CD4-positive, alpha-beta T cell treated with Interleukin-15 for 1 hour (primary cell): ENCODE results near the gene ACTL8.
"Not testable (repeated sequence)": the region's sequence is repeated elsewhere in the genome, so short reads cannot be mapped to it uniquely, and the experiment has no call there.

ENCODE experiments used
- DNase-seq: peaks from one replicate; pipeline ENCODE4 v3.0.0-alpha.2; 2020

Gene ACTL8

DNA sequence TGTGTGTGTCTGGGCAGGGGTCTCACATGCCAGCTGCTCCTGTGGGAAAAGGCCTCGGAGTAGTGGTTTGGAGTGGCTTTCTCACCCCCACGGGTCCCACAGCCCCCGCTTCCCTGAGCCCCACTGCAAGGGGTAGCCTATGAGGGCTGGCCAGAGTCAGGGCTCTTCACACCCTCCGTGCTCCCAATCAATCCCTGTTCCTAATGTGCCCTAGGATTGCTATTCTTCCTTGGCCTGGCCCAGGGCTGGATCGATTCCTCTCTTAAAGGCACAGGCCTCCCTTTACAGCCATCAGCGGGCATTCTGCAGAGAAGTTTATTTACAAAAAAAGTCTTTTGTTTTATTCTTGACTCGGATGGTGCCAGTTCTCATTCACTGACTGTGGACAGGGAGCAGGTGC, 19.3 kb upstream of the ACTL8 start:
- no peak for DNase-seq

DNA sequence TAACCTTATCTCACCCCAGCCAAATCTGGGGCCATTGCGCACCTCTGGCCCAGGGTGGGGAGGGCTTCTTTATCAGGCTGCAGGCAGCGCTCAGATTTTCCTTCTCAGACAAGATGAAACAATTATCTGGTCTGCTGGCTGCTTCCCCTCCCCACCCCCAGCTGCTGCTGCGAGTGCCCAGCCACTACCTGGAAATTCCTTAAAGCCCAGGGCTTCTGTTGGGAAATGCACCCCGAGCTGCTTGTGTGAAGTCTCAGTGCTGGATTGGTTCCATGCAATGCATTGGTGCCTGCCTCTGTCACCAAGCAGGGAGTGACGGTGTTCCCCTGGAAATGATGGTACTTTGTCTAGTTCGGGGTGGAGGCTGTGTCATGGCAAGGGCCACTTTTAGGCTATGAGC, 18.5 kb upstream of the ACTL8 start:
- no peak for DNase-seq

DNA sequence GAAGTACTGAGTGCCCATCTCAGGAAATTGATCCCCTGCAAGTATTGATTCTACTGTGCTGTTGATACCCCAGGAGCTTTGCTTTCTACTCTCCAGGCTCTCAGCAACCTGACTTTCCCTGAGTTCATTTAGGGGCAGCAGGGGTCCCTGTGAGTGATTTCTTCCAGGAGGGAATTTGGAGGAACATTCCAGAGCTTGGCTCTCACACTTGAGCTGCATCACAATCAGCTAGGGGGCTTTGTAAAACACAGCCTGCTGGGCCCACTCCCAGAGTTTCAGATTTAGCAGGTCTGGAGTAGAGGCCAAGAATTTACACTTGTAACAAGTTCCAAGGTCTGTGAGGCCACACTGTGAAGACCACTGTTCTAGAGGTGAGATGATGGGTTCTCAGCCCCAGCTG, 16.1 kb upstream of the ACTL8 start:
- no peak for DNase-seq

DNA sequence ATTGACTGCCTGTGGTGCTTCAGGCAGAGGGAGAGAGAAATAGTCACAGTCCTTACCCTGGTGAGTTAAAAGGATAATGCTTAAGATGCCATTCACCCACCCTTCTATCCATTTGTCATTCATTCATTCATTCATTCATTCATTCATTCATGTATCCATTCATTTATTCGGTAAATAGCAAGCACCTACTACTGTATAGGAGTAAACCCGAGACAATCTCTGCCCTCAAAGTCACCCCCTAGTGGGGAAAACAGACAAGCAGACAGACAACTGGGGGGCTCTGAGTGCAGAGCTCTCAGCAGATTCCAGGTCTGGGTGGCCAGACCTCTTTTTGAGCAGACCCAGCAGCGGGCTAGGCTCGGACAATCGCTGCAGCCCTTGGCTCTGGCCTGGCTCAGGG, 14.1 kb upstream of the ACTL8 start:
- DNase-seq, result no peak

DNA sequence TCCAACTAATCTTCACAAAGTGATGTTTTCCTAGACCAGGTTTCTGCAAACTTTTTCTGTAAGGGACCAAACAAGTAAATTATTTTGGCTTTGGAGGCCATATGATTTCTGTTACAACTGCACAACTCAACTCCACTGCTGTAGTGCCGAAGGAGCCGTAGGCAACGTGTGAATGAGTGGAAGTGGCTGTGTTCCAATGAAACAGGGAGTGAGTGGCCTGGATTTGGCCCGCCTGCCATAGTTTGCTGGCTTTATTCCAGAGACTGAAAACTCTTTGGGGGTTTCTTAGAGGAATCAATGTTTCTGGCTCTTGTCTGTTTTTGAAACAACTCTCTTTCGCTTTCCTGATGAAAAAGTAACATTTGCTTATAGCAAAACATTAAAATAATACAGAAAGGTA, 12.6 kb upstream of the ACTL8 start:
- no peak for DNase-seq

DNA sequence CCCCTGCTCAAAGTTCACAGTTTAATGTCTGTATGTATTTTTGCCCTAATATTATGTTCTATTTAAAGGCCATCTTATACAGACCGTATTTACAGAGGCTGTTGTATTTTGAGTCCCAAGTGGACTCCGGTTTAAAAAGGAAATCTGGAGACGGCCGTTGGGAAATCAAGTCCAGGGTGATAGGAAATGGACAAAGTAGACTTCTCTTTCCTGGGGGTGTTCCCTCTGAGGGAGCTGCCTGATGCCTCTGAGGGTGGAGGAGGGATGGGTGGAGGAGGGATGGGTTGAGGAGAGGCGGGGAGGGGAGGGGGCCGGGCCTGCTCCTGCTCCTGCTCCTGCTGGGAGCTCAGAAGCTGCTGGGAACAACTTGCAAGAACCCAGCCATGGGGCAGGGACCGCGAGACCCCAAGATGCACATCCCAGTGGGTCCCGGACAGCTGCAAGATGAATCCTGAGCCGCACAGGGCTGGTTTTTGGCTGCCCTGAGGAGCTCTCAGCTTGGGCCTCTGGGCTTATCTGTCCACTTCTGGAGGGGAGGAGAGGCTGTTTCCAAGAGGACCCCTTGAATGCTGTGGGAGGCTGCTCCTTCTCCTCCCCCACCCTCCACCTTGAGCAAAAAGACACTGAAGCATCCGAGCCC, 12.0 kb upstream of the ACTL8 start:
- no peak for DNase-seq

DNA sequence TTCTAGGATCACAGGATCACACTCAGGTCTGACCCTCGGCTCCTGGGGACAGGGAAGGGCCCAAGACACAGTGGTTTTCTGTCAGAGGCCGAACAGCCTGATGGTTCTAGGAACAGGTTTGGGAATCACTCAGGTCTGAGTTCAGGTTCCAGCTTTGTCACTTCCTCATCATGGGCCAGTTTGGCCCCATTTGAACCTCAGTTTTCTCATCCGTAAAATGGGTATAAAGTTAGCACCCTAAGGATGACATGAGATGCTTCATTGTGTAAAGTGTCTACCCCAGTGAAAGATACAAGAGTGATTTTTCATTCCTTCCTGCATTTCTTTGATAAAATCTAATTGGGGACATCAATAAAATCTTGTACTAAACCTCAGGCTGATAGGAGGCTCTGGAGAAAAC, 11.2 kb upstream of the ACTL8 start:
- no peak for DNase-seq

DNA sequence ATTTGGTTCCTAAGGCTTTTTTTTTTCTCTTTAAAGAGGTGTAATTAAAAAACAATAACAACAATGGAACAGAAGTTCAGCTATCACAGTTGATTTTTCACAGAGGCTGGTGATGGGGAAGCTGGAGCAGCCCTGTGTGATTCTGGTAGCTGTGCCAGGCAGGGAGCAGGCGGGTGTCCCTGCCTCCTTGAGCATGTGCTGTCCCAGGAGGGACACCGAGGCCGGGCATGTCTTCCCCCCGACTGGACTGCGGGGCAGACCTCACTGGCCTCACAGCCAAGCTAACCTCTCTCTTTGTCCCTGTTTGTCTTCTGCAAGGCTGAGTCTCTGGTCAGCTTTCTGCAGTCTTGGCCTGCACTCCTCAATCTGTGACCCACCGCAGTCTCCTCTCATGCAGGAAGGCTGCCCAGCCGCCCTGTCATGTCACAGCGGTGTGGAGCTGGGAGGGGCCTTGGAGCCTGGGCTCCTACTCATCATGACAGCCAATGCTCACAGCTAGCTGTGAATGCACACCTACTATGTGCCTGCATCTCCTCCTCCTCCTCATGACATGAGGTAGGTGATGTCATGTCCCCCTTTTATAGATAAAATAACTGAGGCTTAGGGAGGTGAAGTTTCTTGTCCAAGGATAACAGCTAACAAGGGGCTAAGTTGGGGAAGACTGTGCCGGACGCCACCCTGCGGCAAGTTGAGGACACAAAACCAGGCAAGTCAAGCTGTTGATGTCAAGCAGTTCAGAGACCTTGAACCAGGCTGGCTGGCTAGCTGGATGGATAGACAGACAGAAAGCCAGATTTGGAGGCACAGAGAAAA, 10.3 kb upstream of the ACTL8 start:
- no peak for DNase-seq

DNA sequence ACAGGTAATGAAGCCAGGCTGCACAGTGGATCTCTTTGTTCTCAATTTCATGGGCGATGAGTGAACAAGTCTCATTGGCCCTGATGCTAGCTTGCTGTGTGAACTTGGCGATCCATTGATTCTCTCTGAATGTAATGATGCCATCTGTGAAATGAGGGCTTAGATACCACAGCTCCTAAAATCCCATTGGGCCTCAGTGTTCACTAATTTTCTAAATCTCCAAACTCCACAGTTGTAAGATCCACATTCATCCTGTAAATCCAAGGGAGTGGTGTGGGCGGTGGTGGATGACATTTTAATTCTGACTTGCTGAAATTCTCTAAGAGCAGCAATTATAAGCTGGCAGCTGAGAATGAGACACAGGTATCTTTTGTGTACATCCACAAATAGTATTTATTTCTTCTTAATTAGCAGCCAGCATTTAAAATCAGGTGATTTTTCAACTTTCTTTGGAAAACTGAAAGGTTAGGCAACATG, 9.6 kb upstream of the ACTL8 start:
- DNase-seq, result no peak

DNA sequence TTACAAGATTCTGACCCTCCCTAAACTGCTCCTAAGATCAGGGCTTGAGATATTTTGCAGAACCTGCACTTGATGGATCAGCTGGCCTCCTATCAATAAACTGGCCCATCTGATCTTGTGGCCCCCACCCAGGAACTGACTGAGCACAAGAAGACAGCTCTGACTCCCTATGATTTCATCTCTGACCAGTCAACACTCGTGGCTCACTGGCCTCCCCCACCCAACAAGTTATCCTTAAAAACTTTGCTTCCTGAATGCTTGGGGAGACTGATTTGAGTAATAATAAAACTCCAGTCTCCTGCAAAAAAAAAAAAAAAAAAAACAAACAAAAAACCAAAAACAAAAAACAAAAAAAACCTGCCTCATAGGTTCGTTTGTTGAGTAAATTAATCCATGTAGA, 8.9 kb upstream of the ACTL8 start:
- not testable (repeated sequence) for DNase-seq

DNA sequence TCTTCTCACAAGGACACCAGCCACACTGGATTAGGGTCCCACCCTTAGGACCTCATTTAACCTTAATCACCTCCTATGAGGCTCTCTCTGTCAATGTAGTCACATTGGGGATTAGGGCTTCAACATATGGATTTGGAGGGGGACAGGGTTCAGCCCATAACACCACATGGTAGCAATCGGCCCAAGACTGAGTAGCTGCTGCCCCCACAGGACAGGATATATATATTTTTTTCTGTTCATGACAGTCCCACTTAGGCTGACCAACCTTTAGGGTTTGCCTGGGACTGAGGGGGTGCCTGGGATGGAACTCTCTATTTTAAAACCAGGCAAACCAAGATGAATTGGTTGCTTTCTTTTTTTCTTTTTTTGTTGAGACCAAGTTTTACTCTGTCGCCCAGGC, 8.2 kb upstream of the ACTL8 start:
- no peak for DNase-seq

DNA sequence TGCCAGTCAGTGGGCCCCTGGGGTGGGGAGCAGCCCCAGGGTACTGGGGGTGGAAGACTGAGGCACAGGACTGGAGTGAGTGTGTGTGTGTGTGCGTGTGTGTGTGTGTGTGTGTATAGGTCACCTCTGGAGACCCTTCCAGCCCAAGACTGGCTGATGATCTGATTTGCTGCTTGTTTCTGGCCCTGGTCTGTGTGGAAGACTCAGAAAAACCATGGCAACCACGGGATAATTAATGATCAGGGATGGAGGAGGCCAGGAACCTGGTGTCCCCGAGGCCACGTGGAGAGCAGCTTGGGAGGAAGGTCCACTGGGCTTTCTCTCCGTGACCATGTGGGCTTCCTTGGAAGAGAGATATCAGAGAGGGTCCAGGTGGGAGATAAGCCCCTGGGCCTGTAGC, 4.8 kb upstream of the ACTL8 start:
- no peak for DNase-seq

DNA sequence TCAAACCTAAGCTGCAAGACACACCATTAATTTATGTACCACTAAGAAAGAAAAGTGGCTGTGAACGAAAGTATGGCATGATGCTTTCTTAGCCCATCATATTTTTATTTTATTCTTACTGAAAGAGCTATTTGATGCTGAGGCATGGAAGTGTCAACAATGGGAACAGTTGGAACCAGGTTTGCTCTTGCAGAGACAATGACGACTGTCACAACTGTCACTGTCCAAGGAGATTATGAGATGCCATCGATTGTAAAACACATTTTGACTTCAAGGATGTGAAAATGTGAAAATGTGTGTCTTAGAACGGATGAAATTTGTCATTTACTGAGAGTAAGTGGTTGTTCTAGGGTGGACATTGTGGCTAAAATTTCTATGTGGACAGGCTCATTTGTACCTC, 2.8 kb upstream of the ACTL8 start:
- no peak for DNase-seq

DNA sequence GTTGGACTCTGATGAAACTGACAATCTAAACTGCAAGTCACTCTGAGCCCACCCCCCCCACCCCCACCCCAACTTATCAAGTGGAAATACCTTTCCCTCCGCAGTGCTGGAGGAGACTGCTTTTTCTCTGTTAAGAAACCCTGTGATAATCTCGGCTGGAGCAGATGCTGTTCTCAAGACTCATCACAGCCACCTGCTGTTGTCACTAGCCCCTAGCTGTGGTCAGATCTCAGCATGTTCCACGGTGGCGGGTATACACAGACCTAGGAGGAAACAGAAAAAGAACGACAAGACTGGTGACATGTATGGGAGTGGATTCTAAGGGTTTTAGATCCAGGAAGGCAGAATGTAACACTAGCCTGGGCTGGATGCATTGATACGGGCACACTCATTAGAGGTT, 2.3 kb downstream of the ACTL8 start:
- DNase-seq, result no peak

DNA sequence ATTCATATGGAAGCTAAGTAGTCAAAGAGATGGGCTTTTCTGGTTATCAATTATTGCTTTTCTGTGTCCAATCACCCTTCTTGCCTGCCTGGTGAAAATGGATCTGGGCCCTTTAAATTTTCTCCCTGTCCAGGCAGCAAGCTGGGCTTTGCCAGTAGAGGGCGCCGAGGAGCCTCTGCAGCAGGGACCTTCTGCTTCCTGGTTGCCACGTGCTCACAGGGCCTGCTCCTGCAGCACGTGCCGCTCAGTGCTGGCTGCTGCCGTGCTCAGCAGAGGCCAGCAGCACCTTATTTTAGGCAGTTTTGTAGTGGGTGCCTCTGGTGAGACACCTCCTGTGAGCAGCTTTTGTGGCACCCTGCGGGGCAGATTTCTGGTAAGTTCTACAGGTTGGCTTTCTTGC, 4.0 kb downstream of the ACTL8 start:
- no peak for DNase-seq

DNA sequence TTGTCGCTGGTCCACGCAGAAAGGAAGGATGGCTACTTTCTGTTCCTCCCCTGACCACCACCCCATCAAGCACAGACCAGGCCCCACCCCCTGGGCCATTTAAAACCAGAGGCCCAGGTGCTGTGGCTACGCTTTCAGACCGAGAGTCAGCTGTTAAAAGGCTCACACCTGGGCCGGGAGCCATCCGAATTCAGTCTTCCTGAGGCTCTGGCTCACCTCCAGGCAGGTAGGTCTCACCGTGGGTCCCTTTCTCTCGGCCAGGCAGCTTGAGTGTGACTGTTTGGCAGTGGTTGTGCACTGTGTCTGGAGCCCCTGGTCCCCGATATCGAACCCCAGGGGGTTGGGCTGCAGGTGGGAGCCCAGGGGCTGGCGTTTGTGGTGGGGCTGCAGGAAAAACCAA, 7.2 kb downstream of the ACTL8 start:
- no peak for DNase-seq

DNA sequence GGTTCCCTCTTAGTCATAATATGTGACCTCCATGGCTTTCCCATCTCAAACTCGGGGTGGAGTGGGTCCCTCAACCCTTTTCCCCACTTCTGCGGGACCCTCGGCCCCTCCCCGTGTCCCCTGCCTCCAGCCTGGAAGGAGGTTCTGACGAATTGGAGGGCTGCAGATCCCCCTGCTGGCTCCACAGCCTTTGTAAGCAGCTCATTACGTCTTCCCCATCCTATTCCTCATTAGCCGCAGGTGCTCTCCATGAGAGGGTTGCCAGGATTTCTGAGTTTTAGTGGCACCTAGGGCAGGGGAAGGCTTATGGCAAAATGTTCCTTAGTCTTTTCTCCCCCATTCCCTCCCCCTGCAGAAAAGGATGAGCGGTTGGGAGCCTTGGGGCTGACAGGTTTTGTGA, 8.3 kb downstream of the ACTL8 start:
- no peak for DNase-seq

DNA sequence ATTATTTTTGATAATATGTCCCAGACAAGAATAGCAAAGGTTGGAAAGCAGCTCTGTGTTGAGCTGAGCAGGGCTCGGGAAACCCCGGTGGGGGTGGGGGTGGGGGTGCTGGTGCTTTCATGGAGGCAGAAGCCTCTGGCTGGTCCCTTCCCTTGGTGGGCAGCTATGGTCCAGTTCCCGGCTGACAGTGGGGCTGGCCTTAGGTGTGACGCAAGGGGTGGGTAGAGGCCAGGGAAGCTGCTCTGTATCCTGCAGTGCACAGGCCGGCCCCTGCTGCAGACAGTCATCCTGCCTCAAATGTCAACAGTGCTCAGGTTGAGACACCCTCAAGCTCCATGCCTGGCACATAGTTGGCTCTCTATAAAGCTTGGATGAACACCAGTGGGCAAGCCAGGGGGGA, 8.9 kb downstream of the ACTL8 start:
- no peak for DNase-seq

DNA sequence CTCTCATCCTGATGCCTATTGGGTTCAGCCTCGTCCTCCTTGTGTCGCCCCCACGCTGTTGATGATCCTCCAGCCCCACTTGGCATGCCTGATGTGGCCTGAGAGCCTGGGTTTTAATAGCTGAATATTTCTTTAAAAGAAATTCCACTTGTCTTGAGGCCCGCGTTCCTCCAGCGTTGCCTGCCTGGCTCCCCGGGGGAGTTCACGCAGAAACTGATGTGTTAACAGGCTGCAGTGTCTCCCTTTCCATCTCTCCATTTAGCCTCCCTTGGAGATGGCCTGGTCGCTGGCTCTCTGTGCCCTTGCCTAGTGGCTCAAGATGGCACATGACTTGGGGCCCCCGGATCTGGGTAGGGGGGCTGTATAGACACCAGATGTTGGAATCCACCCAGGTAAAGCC, 9.5 kb downstream of the ACTL8 start:
- no peak for DNase-seq

DNA sequence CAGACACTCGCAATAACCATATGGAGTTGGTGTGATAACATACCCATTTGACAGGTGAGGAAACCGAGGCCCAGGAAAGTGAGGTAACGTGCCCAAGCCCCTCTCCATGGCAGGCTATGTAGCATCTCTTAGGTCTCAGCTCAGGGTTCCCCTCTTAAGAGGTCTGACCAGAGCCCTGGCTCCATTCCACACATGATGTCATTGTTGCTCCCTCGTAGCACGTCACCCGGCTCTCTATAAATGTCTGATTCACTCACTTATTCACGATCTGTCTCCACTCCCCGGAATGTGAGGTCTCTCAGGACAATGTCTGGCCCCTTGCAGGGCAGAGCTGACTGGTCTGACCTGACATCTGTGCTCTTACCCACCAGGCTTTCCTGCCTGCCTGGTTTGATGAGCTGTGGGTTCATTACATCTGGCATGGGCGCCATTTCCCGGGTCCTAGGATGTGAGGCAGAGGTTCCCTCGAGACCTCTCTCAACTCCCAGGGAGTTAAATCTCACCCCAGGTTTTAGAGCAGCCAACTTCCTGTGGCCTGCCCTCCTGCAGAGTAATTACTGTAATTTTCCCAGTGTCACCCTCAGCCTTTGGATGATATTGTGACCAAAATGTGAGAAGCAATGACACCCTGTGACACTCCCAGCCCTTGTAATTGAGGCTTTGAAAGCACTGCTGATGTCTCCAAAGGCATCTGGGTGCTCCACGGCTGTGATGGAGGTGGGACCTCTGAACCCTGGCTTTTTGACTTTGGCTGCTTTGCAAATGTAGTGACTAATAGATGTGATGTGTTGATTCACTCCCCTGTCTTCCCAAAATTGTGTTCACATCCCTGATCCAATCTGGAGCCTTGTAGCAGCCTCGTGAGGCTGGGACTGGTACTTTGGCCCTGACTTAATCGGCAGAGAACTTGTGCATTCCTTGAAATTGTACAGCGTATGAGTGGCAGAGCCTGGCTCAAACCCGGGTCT, 10.6 kb downstream of the ACTL8 start:
- no peak for DNase-seq

DNA sequence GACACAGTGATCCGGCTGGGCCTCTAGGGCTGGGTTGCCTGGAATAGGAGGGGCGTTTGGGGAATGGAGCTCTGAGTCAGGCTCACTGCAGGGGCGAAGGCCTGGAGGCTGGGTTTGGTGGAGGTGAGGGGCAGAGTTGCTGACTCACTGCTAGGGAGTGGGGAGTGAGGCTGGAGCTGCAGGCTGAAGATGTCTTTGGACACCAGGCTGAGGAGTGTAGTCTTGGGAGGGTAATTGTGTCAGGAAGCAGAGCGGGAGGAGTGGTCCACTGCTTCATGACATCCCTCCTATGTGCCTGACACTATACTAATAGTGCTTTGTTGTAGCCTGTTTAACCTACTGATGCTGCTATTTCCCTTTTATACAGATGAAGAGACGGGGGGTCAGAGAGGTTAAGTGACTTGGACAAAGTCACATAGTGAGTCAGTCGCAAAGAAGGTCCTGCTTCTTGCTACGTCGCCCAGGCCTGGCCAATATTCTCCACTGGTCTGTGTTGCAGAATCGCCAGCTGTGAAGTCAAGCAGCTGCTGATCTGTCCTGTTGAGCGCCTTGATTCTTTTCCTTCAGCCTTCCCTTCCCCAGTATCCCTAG, 13.6 kb downstream of the ACTL8 start:
- no peak for DNase-seq

DNA sequence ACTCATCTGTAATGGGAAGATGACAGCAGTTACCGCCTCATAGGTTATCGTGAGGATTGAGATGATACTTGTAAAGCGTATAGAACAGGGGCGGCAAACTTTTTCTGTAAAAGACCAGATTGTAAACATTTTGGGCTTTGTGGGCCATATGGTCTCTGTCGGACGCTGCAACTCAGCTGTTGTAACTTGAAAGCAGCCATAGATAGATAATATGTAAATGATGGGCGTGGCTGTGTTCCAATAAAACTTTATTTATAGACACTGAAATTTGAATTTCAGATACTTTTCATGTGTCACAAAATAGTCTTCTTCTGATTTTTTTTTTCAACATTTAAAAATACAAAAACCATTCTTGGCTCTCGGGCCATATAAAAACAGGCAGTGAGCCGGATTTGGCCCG, 15.8 kb downstream of the ACTL8 start:
- no peak for DNase-seq

DNA sequence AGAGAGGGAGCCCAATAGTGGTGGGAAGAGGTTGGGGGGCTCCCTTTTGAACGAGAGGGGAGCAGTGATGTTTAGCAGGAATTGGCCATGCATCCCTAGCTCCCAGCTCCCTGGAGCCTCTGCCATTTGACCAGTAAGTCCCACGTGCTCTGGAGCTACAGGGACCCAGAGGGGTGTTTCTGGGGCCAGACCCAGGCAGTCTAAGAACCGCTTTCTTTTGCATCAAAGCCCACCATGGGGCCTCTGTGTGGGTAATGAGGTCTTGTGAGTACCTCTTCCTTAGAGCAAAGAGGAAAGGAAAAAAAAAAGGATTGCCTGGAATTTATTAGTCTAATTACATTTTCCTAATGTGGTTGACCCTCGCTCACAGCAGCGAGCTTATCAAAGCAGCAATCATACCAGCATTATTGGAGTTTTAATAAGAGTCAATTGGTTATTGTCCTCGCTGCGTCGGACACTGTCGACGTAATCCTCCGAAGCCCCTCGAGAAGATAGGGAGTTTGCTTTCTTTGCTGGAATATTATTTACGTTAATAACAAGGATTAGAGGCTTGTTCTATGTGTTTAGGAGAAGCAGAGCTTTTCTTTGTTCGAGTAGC, 17.6 kb downstream of the ACTL8 start:
- no peak for DNase-seq
